ENCODE measurements around the gene DHX34. TPM values are rescaled to one million over a fixed set of nuclear protein-coding genes. Genes with fewer than 3 reads are reported as not detected.

DHX34 gene
- polyA plus RNA-seq, 4 donors = 6.5 to 13.9 (median 9.4) TPM

- DNase-seq = peak in 1 of 2 donors; percentile 21
- Histone ChIP-seq H3K9me3 (ENCODE audit: control insufficient read depth in 2 of 2, insufficient read depth in 1 of 2, low read depth in 1 of 2, low read length in 1 of 2) (no peaks in the 10 kb centered on the region), H3K27me3 (ENCODE audit: control insufficient read depth in 3 of 3, insufficient read depth in 3 of 3, low read length in 3 of 3) (no peaks in the 10 kb centered on the region), H3K36me3 (ENCODE audit: control insufficient read depth in 3 of 3, insufficient read depth in 2 of 3, low read depth in 1 of 3, low read length in 3 of 3) (peaks cover 19 to 96% (median 30%) of the 10 kb centered on the region in 3 donors), H3K4me3 (ENCODE audit: low read depth in 1 of 3, low read length in 3 of 3) (no peak overlapping the region), H3K4me1 (ENCODE audit: control insufficient read depth in 3 of 3, insufficient read depth in 2 of 3, low read depth in 1 of 3, low read length in 2 of 3) (peaks cover 0 to 3% (median 0%) of the 10 kb centered on the region in 3 donors), H3K27ac (ENCODE audit: low read depth in 1 of 3, low read length in 2 of 3) (no peak overlapping the region)
- FAIRE-seq = no peak
- 71 to 84% (median 75%) methylated on average over 16 of the region's 16 CpGs for WGBS, 3 donors
Measured at GRCh38 chr19:47376589-47377144, 27.6 kb downstream of the DHX34 start.

DNA sequence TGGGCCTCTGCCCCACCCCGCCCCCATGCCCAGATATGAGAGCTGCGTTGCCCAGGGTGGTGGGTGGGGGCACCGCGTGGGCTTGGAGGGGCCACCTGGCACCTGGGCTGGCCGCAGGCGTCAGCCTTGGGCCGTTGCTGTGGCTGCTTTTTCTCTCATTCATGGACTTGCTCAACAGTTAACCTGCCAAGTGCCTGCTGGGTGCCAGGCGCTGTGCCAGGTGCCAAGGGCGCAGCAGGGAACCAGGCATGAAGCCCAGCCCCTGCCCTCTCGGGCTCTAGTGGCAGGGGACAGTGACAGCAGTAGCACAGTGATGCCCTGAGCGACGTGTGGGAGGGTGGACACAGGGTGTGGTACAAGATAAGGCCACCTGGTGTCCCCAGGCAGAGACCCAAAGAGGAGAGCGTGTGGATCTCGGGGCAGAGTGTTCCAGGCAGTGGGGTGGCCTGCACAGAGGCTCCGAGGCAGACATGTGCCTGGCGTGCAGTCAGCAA, 28.1 kb downstream of the DHX34 start:
- DNase-seq = no peak
- Histone ChIP-seq H3K4me1 (ENCODE audit: control insufficient read depth in 3 of 3, insufficient read depth in 2 of 3, low read depth in 1 of 3, low read length in 2 of 3) (peaks cover 0 to 3% (median 0%) of the 10 kb centered on the region in 3 donors), H3K27ac (ENCODE audit: low read depth in 1 of 3, low read length in 2 of 3) (no peak overlapping the region), H3K27me3 (ENCODE audit: control insufficient read depth in 3 of 3, insufficient read depth in 3 of 3, low read length in 3 of 3) (no peaks in the 10 kb centered on the region), H3K9me3 (ENCODE audit: control insufficient read depth in 2 of 2, insufficient read depth in 1 of 2, low read depth in 1 of 2, low read length in 1 of 2) (no peaks in the 10 kb centered on the region), H3K36me3 (ENCODE audit: control insufficient read depth in 3 of 3, insufficient read depth in 2 of 3, low read depth in 1 of 3, low read length in 3 of 3) (peaks cover 21 to 96% (median 30%) of the 10 kb centered on the region in 3 donors), H3K4me3 (ENCODE audit: low read depth in 1 of 3, low read length in 3 of 3) (no peak overlapping the region)
- FAIRE-seq = no peak
- 72 to 83% (median 79%) methylated on average over 16 of the region's 16 CpGs for WGBS, 3 donors

- 83 to 89% (median 88%) methylated on average over 11 to 12 of the region's 12 CpGs for WGBS, 3 donors
- DNase-seq (no peak), FAIRE-seq (no peak)
- peaks cover 23 to 93% (median 27%) of the 10 kb centered on the region in 3 donors for H3K36me3 ChIP-seq (ENCODE audit: control insufficient read depth in 3 of 3, insufficient read depth in 2 of 3, low read depth in 1 of 3, low read length in 3 of 3)
- H3K27ac ChIP-seq (ENCODE audit: low read depth in 1 of 3, low read length in 2 of 3) = no peak overlapping the region
- no peaks in the 10 kb centered on the region for H3K27me3 ChIP-seq (ENCODE audit: control insufficient read depth in 3 of 3, insufficient read depth in 3 of 3, low read length in 3 of 3)
- peaks cover 0 to 3% (median 0%) of the 10 kb centered on the region in 3 donors for H3K4me1 ChIP-seq (ENCODE audit: control insufficient read depth in 3 of 3, insufficient read depth in 2 of 3, low read depth in 1 of 3, low read length in 2 of 3)
- no peaks in the 10 kb centered on the region for H3K9me3 ChIP-seq (ENCODE audit: control insufficient read depth in 2 of 2, insufficient read depth in 1 of 2, low read depth in 1 of 2, low read length in 1 of 2)
- H3K4me3 ChIP-seq (ENCODE audit: low read depth in 1 of 3, low read length in 3 of 3) = no peak overlapping the region
Measured at GRCh38 chr19:47377801-47378200, 28.7 kb downstream of the DHX34 start.

DNA sequence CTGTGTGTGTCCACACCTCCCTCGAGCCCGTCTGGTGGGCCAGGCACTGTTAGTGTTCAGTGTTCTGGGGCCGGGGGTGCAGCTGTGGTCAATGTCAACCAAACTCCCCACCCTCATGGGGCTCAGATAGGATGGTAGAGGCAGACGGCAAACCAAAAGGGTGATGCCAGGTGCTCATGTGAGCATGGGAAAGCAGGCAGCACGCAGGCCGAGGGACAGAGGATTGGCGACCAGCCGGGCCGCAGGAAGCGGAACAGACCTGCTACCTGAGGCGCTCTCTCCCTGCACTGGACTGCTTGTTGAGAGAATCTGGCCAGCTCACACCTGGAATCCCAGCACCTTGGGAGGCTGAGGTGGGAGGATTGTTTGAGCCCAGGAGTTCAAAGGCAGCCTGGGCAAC, 29.1 kb downstream of the DHX34 start:
- Histone ChIP-seq H3K27ac (ENCODE audit: low read depth in 1 of 3, low read length in 2 of 3) (no peak overlapping the region), H3K27me3 (ENCODE audit: control insufficient read depth in 3 of 3, insufficient read depth in 3 of 3, low read length in 3 of 3) (no peaks in the 10 kb centered on the region), H3K9me3 (ENCODE audit: control insufficient read depth in 2 of 2, insufficient read depth in 1 of 2, low read depth in 1 of 2, low read length in 1 of 2) (no peaks in the 10 kb centered on the region), H3K4me1 (ENCODE audit: control insufficient read depth in 3 of 3, insufficient read depth in 2 of 3, low read depth in 1 of 3, low read length in 2 of 3) (peaks cover 0 to 3% (median 0%) of the 10 kb centered on the region in 3 donors), H3K4me3 (ENCODE audit: low read depth in 1 of 3, low read length in 3 of 3) (no peak overlapping the region), H3K36me3 (ENCODE audit: control insufficient read depth in 3 of 3, insufficient read depth in 2 of 3, low read depth in 1 of 3, low read length in 3 of 3) (peaks cover 23 to 89% (median 25%) of the 10 kb centered on the region in 3 donors)
- FAIRE-seq (no peak), DNase-seq (no peak)
- WGBS, 3 donors = 89 to 96% (median 90%) methylated on average over 11 of the region's 11 CpGs

DNA sequence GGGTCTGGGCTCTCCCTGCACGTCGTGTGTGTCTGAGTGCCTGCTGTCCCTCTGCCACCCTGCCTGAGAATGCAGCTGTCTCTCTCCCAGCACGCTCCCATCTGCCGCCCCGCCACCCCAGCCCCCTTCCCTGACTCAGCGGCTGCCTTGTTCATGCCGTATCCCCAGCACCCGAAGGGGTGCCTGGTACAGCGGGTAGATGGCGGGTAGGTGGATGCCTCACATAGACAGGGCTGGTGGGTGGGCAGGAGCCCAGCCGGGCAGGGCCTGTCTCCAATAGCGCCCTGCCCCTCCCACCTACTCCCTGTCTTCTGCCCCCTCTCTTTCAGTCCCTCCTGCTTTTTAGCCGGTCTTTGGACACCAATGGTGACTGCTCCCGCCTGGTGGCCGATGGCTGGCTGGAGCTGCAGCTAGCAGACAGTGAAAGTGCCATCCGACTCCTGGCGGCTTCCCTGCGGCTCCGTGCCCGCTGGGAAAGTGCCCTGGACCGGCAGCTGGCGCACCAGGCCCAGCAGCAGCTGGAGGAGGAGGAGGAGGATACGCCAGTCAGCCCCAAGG, 30.3 kb downstream of the DHX34 start:
- Histone ChIP-seq H3K27me3 (ENCODE audit: control insufficient read depth in 3 of 3, insufficient read depth in 3 of 3, low read length in 3 of 3) (no peaks in the 10 kb centered on the region), H3K4me1 (ENCODE audit: control insufficient read depth in 3 of 3, insufficient read depth in 2 of 3, low read depth in 1 of 3, low read length in 2 of 3) (peaks cover 0 to 3% (median 0%) of the 10 kb centered on the region in 3 donors), H3K4me3 (ENCODE audit: low read depth in 1 of 3, low read length in 3 of 3) (no peak overlapping the region), H3K9me3 (ENCODE audit: control insufficient read depth in 2 of 2, insufficient read depth in 1 of 2, low read depth in 1 of 2, low read length in 1 of 2) (no peaks in the 10 kb centered on the region), H3K27ac (ENCODE audit: low read depth in 1 of 3, low read length in 2 of 3) (no peak overlapping the region), H3K36me3 (ENCODE audit: control insufficient read depth in 3 of 3, insufficient read depth in 2 of 3, low read depth in 1 of 3, low read length in 3 of 3) (peaks cover 19 to 78% (median 19%) of the 10 kb centered on the region in 3 donors)
- FAIRE-seq = no peak
- 90 to 93% (median 92%) methylated on average over 23 of the region's 23 CpGs for WGBS, 3 donors
- no peak for DNase-seq

- no peaks in the 10 kb centered on the region for H3K27me3 ChIP-seq (ENCODE audit: control insufficient read depth in 3 of 3, insufficient read depth in 3 of 3, low read length in 3 of 3)
- WGBS, 3 donors = 93 to 99% (median 96%) methylated on average over 6 of the region's 6 CpGs
- DNase-seq (no peak), FAIRE-seq (no peak)
- H3K9me3 ChIP-seq (ENCODE audit: control insufficient read depth in 2 of 2, insufficient read depth in 1 of 2, low read depth in 1 of 2, low read length in 1 of 2) = no peaks in the 10 kb centered on the region
- no peak overlapping the region for H3K4me3 ChIP-seq (ENCODE audit: low read depth in 1 of 3, low read length in 3 of 3)
- peaks cover 0 to 3% (median 0%) of the 10 kb centered on the region in 3 donors for H3K4me1 ChIP-seq (ENCODE audit: control insufficient read depth in 3 of 3, insufficient read depth in 2 of 3, low read depth in 1 of 3, low read length in 2 of 3)
- H3K36me3 ChIP-seq (ENCODE audit: control insufficient read depth in 3 of 3, insufficient read depth in 2 of 3, low read depth in 1 of 3, low read length in 3 of 3) = peaks cover 15 to 67% (median 19%) of the 10 kb centered on the region in 3 donors
- H3K27ac ChIP-seq (ENCODE audit: low read depth in 1 of 3, low read length in 2 of 3) = no peak overlapping the region
Measured at GRCh38 chr19:47380559-47380958, 31.4 kb downstream of the DHX34 start.

DNA sequence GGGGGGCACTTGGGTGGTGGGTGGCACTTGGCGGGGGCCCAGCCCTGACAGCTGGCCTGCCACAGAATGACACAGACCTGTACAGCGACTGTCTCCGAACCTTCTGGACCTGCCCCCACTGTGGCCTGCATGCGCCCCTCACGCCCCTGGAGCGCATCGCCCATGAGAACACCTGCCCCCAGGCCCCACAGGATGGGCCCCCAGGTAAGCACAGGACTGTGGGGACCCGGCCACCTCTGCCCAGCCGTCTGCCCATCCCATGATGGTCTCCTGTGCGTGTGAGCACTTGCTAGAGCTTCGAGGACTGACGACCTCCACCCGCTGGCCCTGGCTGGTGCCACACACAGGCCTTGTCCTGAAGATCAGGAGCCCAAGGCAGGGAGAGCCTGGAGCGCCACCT, 32.0 kb downstream of the DHX34 start:
- H3K27me3 ChIP-seq (ENCODE audit: control insufficient read depth in 3 of 3, insufficient read depth in 3 of 3, low read length in 3 of 3) = no peaks in the 10 kb centered on the region
- FAIRE-seq (no peak), DNase-seq (no peak)
- H3K4me3 ChIP-seq (ENCODE audit: low read depth in 1 of 3, low read length in 3 of 3) = no peak overlapping the region
- H3K4me1 ChIP-seq (ENCODE audit: control insufficient read depth in 3 of 3, insufficient read depth in 2 of 3, low read depth in 1 of 3, low read length in 2 of 3) = peaks cover 0 to 3% (median 0%) of the 10 kb centered on the region in 3 donors
- no peaks in the 10 kb centered on the region for H3K9me3 ChIP-seq (ENCODE audit: control insufficient read depth in 2 of 2, insufficient read depth in 1 of 2, low read depth in 1 of 2, low read length in 1 of 2)
- peaks cover 14 to 61% (median 14%) of the 10 kb centered on the region in 3 donors for H3K36me3 ChIP-seq (ENCODE audit: control insufficient read depth in 3 of 3, insufficient read depth in 2 of 3, low read depth in 1 of 3, low read length in 3 of 3)
- H3K27ac ChIP-seq (ENCODE audit: low read depth in 1 of 3, low read length in 2 of 3) = no peak overlapping the region
- 90 to 93% (median 93%) methylated on average over 14 of the region's 14 CpGs for WGBS, 3 donors

GRCh38 chr19:47381653-47382279, 32.7 kb downstream of the DHX34 start:
- Histone ChIP-seq H3K9me3 (ENCODE audit: control insufficient read depth in 2 of 2, insufficient read depth in 1 of 2, low read depth in 1 of 2, low read length in 1 of 2) (no peaks in the 10 kb centered on the region), H3K36me3 (ENCODE audit: control insufficient read depth in 3 of 3, insufficient read depth in 2 of 3, low read depth in 1 of 3, low read length in 3 of 3) (peaks cover 11 to 55% (median 12%) of the 10 kb centered on the region in 3 donors), H3K27ac (ENCODE audit: low read depth in 1 of 3, low read length in 2 of 3) (no peak overlapping the region), H3K4me1 (ENCODE audit: control insufficient read depth in 3 of 3, insufficient read depth in 2 of 3, low read depth in 1 of 3, low read length in 2 of 3) (no peaks in the 10 kb centered on the region), H3K27me3 (ENCODE audit: control insufficient read depth in 3 of 3, insufficient read depth in 3 of 3, low read length in 3 of 3) (no peaks in the 10 kb centered on the region), H3K4me3 (ENCODE audit: low read depth in 1 of 3, low read length in 3 of 3) (no peak overlapping the region)
- 75 to 80% (median 76%) methylated on average over 11 of the region's 11 CpGs for WGBS, 3 donors
- FAIRE-seq (no peak), DNase-seq (peak in 1 of 2 donors; percentile 11)

All from small intestine (tissue), 7 donors.